ENCODE results near the gene RPS6KA6.
"Not testable (repeated sequence)": the region's sequence is repeated elsewhere in the genome, so short reads cannot be mapped to it uniquely, and the experiment has no call there.

The RPS6KA6 gene

GRCh38 chrX:84162401-84162800 is 25.6 kb downstream of the RPS6KA6 start:
- DNase-seq (ENCODE audit: low spot score) = no peak

DNA sequence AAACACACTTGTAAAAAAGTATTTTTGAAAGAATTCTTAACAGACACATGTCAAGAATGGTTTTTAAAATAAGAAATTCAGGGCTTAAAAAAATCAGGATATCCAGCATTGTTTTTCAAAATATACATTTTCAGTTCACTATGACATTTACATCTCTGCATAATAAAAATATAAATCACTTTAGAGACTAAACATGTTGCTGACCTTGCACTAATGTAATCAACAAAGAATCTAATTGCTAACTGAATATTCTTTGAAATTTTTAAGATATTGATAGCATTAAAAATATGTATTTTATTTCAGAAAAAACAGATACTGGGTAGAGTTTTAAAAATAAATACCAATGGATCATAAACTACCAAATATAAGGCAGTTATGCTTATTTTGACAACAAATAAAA is 26.4 kb downstream of the RPS6KA6 start:
- DNase-seq (ENCODE audit: low spot score) = no peak

GRCh38 chrX:84160736-84161135 is 27.3 kb downstream of the RPS6KA6 start:
- DNase-seq (ENCODE audit: low spot score) = no peak

- DNase-seq (ENCODE audit: low spot score) = no peak
Measured at GRCh38 chrX:84156821-84157220, 31.2 kb downstream of the RPS6KA6 start.

DNA sequence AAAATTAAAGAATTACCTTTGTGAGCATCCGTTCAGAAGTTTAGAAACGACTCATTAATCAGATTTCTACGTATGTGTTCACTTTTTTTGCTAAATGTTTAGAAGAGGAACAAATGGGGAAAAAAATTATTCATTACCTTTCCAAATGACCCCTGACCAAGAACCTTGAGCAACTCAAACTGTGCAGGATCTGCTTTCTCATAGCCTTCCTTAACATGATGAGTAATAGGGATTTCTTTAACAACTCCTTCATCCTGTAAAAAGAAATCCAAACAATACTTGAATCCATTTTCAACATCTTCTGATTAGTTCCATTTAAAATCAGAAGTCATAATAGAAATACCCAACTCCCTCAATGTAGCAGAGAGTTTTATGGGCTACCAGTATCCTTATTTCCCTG is 32.1 kb downstream of the RPS6KA6 start:
- DNase-seq (ENCODE audit: low spot score) = no peak

GRCh38 chrX:84153538-84153937 is 34.5 kb downstream of the RPS6KA6 start:
- DNase-seq (ENCODE audit: low spot score) = no peak

GRCh38 chrX:84144991-84145390 is 43.0 kb downstream of the RPS6KA6 start:
- no peak for DNase-seq (ENCODE audit: low spot score)

- DNase-seq (ENCODE audit: low spot score) = no peak
Measured at GRCh38 chrX:84144281-84144680, 43.7 kb downstream of the RPS6KA6 start.

- no peak for DNase-seq (ENCODE audit: low spot score)
Measured at GRCh38 chrX:84133023-84133422, 55.0 kb downstream of the RPS6KA6 start.

GRCh38 chrX:84123585-84123984 is 64.4 kb downstream of the RPS6KA6 start:
- no peak for DNase-seq (ENCODE audit: low spot score)

DNA sequence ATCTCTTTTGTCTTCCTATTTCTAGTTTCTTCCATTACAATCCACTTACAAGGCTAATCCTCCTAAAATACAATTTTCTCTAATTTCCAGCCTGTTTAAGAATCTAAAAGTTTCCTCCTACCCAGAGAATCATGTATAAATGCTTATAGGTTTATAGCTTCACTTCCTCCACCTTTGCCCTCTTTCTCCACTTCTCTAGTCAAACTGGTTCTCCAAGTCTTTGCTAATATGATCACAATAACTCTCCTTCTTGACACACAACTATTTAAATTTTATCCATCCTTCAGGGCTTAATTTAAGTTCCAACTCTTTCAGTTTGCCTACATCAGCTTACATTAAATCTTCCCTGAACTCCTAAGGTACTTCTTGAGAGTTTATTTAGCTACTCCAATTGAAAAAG is 69.2 kb downstream of the RPS6KA6 start:
- no peak for DNase-seq (ENCODE audit: low spot score)

- DNase-seq (ENCODE audit: low spot score) = no peak
Measured at GRCh38 chrX:84118315-84118714, 69.7 kb downstream of the RPS6KA6 start.

DNA sequence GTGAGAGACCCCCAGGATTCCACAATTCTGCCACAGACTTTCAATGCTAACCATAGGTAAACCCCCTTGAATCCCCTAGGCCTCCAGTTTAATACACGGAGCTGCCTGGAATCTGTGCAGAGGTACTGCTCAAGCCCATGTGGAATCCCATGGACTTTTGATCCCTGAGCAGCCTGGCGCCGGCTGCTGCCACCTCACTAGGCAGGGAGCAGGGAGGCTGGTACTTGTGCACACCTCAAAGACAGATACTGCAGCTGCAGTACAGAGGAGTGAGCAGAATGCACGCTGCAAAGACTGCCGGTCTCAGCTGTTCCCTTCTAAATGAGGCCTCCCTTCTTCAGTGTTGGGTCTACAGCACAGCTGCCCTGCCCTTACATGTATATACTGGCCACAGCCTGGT is 79.4 kb downstream of the RPS6KA6 start:
- DNase-seq (ENCODE audit: low spot score) = no peak

GRCh38 chrX:84099120-84099519 is 88.9 kb downstream of the RPS6KA6 start:
- DNase-seq (ENCODE audit: low spot score) = no peak

DNA sequence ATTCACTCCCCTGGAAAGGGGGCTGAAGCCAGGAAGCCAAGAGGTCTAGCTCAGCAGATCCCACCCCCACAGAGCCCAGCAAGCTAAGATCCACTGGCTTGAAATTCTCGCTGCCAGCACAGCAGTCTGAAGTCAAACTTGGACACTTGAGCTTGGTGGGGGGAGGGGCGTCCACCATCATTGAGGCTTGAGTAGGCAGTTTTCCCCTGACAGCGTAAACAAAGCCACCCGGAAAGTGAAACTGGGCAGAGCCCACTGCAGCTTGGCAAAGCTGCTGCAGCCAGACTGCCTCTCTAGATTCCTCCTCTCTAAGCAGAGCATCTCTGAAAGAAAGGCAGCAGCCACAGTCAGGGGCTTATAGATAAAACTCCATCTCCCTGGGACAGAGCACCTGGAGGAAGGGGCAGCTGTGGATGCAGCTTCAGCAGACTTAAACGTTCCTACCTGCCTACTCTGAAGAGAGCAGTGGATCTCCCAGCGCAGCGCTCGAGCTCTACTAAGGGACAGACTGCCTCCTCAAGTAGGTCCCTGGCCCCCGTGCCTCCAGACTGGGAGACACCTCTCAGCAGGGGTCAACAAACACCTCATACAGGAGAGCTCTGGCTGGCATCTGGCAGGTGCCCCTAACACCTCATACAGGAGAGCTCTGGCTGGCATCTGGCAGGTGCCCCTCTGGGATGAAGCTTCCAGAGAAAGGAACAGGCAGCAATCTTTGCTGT is 108.4 kb downstream of the RPS6KA6 start:
- DNase-seq (ENCODE audit: low spot score) = not testable (repeated sequence)

DNA sequence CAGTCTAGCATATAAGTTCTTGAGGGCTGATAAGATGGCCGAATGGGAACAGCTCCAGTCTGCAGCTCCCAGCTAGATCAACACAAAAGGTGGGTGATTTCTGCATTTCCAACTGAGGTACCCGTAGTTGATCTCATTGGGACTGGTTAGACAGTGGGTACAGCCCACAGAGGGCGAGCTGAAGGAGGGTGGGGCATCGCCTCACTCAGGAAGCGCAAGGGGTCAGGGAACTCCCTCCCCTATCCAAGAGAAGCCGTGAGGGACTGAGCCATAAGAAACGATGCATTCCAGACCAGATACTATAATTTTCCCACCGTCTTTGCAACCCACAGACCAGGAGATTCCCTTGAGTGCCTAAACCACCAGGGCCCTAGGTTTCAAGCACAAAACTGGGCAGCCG is 109.0 kb downstream of the RPS6KA6 start:
- DNase-seq (ENCODE audit: low spot score) = no peak

DNA sequence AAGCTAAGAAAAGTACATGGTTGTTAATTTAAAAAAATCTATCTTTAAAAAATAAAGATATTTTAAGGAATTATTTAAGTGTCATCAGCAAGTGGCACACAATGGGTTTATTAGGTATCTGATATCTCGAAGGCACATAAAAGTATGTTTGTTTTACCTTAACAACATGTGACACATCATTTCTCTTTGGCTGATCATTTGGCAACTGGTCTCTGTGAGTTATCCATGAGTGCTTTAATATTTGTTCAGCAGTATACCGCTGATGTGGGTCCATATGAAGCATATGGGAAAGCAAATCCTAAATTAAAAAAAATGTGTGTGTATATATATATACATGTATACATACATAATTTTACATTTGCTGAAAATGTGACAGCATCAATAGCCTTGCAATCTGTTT is 123.2 kb downstream of the RPS6KA6 start:
- DNase-seq (ENCODE audit: low spot score) = no peak

- no peak for DNase-seq (ENCODE audit: low spot score)
Measured at GRCh38 chrX:84064164-84064563, 123.8 kb downstream of the RPS6KA6 start.

GRCh38 chrX:84047339-84047738 is 140.7 kb downstream of the RPS6KA6 start:
- DNase-seq (ENCODE audit: low spot score) = no peak

DNA sequence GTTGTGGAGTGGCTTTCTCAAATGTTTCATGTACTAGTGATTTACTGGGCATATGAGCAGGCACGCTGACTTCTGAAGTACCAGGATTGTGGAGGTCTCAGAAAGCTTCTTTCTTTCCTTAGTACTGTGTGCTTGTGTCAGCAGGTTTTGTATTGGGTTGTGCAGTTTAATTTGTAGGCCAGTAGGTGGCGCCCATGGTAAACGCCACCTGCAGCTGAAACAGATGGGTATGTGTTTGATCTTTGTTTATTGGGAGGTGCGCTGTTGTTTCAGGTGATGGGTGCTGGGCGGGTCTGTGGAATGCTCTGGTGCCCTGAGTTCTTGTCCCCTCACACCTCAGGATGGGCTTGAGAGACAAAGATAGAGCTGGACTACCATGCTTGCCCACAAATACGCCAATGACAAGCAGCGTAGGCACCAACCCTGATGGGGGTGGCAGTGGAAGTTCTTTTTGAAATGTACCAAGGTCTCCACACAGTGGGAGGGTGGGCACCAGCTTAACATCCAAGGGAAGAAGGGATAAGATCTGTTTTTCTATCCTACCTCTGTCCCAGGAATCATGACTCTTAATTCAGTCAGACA is 141.5 kb downstream of the RPS6KA6 start:
- no peak for DNase-seq (ENCODE audit: low spot score)

DNA sequence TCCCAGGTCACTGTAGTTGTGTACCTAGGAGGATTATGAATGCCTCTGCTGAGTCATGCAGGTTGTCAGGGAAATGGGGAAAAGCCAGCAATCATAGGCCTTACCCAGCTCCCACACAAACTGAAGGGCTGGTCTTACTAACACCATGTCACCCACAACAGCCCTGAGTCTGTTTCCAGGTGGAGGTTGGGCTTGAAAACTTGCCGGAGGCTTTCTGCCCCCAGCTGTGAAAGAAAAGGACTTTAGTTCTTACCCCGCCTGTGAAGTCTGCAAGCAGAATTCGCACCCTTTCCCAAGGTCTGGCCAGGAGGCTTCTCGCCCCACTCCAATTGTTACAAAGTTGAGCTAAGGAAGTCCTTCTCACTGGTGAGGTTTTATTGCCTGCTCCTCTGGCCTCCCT is 143.9 kb downstream of the RPS6KA6 start:
- DNase-seq (ENCODE audit: low spot score) = no peak
